ENCODE data around the gene PNPLA6.
A peak's percentile ranks its signal among the peaks of the same experiment; 100 is the strongest.

PNPLA6 gene

DNA sequence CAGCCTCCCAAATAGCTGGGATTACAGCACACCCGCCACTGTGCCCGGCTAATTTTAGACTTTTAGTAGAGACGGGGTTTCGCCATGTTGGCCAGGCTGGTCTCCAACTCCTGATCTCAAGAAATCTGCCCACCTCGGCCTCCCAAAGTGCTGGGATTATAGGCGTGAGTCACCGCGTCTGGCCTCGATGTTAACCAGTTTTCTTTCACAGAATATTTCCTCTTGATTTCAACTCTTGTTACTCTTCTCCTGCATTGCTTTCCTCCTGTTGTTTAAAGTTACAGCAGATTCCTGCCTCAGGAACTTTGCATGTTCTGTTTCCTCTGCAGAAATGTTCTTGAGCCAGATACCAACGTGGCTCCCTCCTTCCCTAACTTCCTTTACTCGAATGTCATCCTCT lies 43.0 kb upstream of the PNPLA6 start:
- Mint-ChIP-seq H3K36me3 (ENCODE audit: low read depth) (no peaks in the 10 kb centered on the region), H3K4me3 (no peak overlapping the region), H3K27me3 (ENCODE audit: low read depth, poor library complexity) (peaks cover 18% of the 10 kb centered on the region), H3K27ac (no peak overlapping the region), H3K9me3 (peaks cover 3% of the 10 kb centered on the region), H3K4me1 (peaks cover 29% of the 10 kb centered on the region)
- TF ChIP-seq, protein P1, sequence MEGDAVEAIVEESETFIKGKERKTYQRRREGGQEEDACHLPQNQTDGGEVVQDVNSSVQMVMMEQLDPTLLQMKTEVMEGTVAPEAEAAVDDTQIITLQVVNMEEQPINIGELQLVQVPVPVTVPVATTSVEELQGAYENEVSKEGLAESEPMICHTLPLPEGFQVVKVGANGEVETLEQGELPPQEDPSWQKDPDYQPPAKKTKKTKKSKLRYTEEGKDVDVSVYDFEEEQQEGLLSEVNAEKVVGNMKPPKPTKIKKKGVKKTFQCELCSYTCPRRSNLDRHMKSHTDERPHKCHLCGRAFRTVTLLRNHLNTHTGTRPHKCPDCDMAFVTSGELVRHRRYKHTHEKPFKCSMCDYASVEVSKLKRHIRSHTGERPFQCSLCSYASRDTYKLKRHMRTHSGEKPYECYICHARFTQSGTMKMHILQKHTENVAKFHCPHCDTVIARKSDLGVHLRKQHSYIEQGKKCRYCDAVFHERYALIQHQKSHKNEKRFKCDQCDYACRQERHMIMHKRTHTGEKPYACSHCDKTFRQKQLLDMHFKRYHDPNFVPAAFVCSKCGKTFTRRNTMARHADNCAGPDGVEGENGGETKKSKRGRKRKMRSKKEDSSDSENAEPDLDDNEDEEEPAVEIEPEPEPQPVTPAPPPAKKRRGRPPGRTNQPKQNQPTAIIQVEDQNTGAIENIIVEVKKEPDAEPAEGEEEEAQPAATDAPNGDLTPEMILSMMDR (IDR thresholded peaks at IDR 0.05), result no peak
- DNase-seq, result no peak

DNA sequence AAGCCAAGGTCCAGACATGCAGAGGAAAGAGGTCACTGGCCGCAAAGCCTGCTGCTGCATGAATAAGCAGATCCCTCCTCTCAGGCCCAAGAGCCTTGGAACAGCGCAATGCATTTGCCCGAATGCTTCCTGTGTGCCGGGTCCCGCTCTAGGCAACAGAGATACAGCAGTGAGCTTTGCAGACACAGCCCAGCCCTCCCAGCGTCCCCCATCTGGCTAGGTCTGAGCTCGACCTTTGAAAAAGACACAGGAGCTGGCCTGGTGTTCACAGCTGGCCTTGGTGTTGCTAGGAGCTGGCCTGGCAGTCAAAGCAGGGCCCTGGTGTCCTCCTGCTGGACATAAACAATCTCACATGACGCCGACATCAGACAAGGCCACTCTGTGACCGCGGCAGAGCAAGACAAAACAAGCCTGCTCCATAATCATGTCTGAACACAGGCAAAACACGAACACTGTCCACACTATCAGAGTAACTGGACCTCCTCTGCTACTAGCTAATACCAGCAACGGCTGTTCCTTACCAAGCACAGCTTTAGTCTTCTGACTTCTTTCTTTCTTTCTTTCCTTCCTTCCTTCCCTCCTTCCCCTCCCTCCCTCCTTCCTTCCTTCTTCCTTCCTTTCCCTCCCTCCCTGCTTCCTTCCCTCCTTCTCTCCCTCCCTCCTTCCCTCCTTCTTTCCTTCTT lies 41.0 kb upstream of the PNPLA6 start:
- peak overlapping the region; percentile 91 for H3K27ac Mint-ChIP-seq
- DNase-seq, result peak; percentile 31

DNA sequence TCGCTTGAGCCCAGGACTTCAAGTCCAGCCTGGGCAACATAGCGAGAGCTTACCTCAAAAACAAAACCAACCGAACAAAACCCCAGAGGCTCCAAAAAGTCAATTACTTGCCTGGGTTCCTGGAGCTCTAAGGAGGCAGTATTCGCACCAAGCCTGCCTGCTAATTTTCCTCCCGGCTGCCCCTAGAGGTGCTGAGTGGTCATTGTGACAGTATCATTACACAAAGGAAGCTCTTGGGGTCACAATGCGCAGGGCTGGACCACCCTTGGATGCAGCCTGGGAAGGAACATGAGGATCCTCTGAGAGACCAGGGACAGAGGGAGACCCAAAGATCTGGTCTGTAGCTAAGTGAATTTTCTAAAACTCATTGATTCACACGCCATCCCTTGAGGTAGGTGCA lies 38.2 kb upstream of the PNPLA6 start:
- no peaks in the 10 kb centered on the region for H3K9me3 Mint-ChIP-seq
- no peaks in the 10 kb centered on the region for H3K36me3 Mint-ChIP-seq (ENCODE audit: low read depth)
- peaks cover 15% of the 10 kb centered on the region for H3K4me1 Mint-ChIP-seq
- TF ChIP-seq, protein P1 (IDR thresholded peaks at IDR 0.05), result peak; percentile 49
- H3K27me3 Mint-ChIP-seq (ENCODE audit: low read depth, poor library complexity), result peaks cover 63% of the 10 kb centered on the region
- peak; percentile 42 for DNase-seq
- H3K27ac Mint-ChIP-seq, result no peak overlapping the region
- H3K4me3 Mint-ChIP-seq, result no peak overlapping the region

More for the DNA sequence above, 41.0 kb upstream of the PNPLA6 start:
- no peak overlapping the region for H3K4me3 Mint-ChIP-seq
- H3K27me3 Mint-ChIP-seq (ENCODE audit: low read depth, poor library complexity), result peaks cover 38% of the 10 kb centered on the region
- H3K36me3 Mint-ChIP-seq (ENCODE audit: low read depth), result no peaks in the 10 kb centered on the region
- H3K4me1 Mint-ChIP-seq, result peaks cover 22% of the 10 kb centered on the region
- peaks cover under 1% of the 10 kb centered on the region for H3K9me3 Mint-ChIP-seq
- TF ChIP-seq, protein P1 (IDR thresholded peaks at IDR 0.05), result no peak

DNA sequence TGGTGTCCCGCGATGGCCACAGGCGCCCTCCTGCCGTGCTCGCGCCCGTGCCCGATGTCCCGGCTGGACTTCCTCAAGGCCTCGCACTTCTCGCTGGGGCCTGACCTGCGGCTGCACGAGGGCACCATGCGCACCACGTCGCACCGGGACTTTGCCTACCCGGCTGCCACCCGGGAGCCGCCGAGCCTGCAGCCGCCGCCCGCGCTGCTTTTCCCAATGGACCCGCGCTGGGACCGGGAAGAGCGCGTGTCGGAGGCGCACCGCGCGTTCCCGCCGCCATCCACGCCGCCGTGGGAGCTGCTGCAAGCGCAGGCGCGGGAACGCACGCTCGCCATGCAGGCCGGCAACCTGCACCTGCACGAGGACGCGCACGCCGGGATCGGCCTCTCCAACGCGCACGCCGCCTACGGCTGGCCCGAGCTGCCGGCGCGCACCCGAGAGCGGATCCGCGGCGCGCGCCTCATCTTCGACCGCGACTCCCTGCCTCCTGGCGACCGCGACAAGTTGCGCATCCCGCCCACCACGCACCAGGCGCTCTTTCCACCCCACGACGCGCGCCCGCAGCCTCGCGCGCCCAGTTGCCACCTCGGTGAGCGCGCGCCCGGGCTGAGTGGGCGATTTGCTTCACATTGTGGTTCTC lies 34.6 kb upstream of the PNPLA6 start:
- no peaks in the 10 kb centered on the region for H3K4me1 Mint-ChIP-seq
- H3K9me3 Mint-ChIP-seq, result no peaks in the 10 kb centered on the region
- H3K27me3 Mint-ChIP-seq (ENCODE audit: low read depth, poor library complexity), result peaks cover 90% of the 10 kb centered on the region
- no peak overlapping the region for H3K27ac Mint-ChIP-seq
- TF ChIP-seq, protein P1 (IDR thresholded peaks at IDR 0.05), result no peak
- no peaks in the 10 kb centered on the region for H3K36me3 Mint-ChIP-seq (ENCODE audit: low read depth)
- DNase-seq, result peak; percentile 83
- H3K4me3 Mint-ChIP-seq, result peak overlapping the region; percentile 70

DNA sequence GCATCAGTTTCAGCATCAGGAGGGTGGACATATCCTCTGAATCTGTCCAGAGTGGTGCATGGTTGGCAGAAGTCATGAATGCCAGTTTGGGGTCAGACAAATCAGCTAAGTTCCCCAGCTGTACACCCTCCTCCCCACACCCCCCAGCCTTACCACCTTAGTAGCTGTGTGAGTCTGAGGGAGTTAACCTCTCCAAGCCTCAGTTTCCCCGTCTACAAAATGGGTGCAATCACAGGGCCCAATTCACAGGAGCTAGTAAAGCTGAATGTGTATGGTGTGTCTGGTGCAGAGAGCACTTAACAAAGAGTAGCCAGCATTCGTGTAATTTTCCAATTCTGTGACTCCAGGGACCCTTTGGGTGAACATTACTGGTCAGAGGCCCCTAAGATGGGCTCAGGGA lies 33.0 kb upstream of the PNPLA6 start:
- no peak for DNase-seq
- Mint-ChIP-seq H3K27ac (no peak overlapping the region), H3K36me3 (ENCODE audit: low read depth) (no peaks in the 10 kb centered on the region), H3K4me1 (no peaks in the 10 kb centered on the region), H3K27me3 (ENCODE audit: low read depth, poor library complexity) (peaks cover 83% of the 10 kb centered on the region), H3K9me3 (no peaks in the 10 kb centered on the region), H3K4me3 (no peak overlapping the region)
- TF ChIP-seq, protein P1 (IDR thresholded peaks at IDR 0.05), result no peak

DNA sequence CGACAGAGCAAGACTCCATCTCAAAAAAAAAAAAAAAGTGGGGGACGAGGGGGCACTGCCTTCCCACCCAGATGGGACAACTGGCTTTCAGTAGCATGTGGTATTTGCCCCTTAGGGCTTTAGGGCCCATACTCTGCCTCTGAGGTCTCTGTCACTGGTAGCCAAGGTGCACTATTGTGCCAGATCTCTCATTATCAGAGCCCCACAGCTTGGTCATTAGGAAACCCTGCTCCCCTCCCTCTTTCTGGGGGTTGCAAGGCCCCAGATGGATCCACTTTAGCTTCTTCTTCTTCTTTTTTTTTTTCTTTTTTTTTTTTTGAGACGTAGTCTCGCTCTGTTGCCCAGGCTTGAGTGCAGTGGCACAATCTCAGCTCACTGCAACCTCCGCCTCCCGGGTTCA lies 30.8 kb upstream of the PNPLA6 start:
- H3K36me3 Mint-ChIP-seq (ENCODE audit: low read depth), result no peaks in the 10 kb centered on the region
- peaks cover 76% of the 10 kb centered on the region for H3K27me3 Mint-ChIP-seq (ENCODE audit: low read depth, poor library complexity)
- DNase-seq, result no peak
- TF ChIP-seq, protein P1 (IDR thresholded peaks at IDR 0.05), result no peak
- H3K9me3 Mint-ChIP-seq, result no peaks in the 10 kb centered on the region
- no peak overlapping the region for H3K4me3 Mint-ChIP-seq
- H3K27ac Mint-ChIP-seq, result no peak overlapping the region
- H3K4me1 Mint-ChIP-seq, result no peaks in the 10 kb centered on the region

Measured in nephron progenitor cell (in vitro differentiated cells).